Neural cell (in vitro differentiated cells): Measurements from ENCODE around the gene AGPAT2. TPM values are rescaled to one million over a fixed set of nuclear protein-coding genes. Genes with fewer than 3 reads are reported as not detected.

Experiments used
- H2AFZ ChIP-seq: fragments of 200-600, 300-800 bp; sonication (generic), shearing (Covaris generic); 2 replicates; pipeline ENCODE4 v1.6.0; 2014; ENCODE audit warnings: low read depth, mild to moderate bottlenecking, antibody characterized with exemption, low read length, moderate library complexity
- H3F3A ChIP-seq: fragments of 200-600 bp; shearing (Covaris generic); 2 replicates; pipeline ENCODE4 v1.6.1; 2016; ENCODE audit warnings: mild to moderate bottlenecking, moderate library complexity, mixed read lengths, antibody characterized with exemption, low read length; ENCODE audit not compliant: insufficient read depth, poor library complexity, severe bottlenecking
- H3K27ac ChIP-seq: fragments of 200-600, 300-800 bp; sonication (generic), shearing (Covaris generic); 2 replicates; pipeline ENCODE4 v1.5.1; 2014; ENCODE audit warnings: mild to moderate bottlenecking, low read length, moderate library complexity
- H3K27me3 ChIP-seq: fragments of 300-800, 200-600 bp; sonication (generic), shearing (Covaris generic); 2 replicates; pipeline ENCODE4 v1.6.0; 2014; ENCODE audit warnings: mild to moderate bottlenecking, low read depth, low read length, moderate library complexity; ENCODE audit not compliant: insufficient read depth
- H3K36me3 ChIP-seq: fragments of 300-800, 200-600 bp; sonication (generic), shearing (Covaris generic); 2 replicates; pipeline ENCODE4 v1.5.1; 2014; ENCODE audit warnings: mild to moderate bottlenecking, antibody characterized with exemption, low read length, moderate library complexity; ENCODE audit not compliant: insufficient read depth
- H3K4me2 ChIP-seq: fragments of 300-800, 200-600 bp; sonication (generic), shearing (Covaris generic); 2 replicates; pipeline ENCODE4 v1.6.0; 2014; ENCODE audit warnings: mild to moderate bottlenecking, low read length
- H3K4me3 ChIP-seq: fragments of 300-800, 200-600 bp; sonication (generic), shearing (Covaris generic); 2 replicates; pipeline ENCODE4 v1.5.1; 2014; ENCODE audit warnings: mild to moderate bottlenecking, low read length, moderate library complexity
- H3K79me2 ChIP-seq: fragments of 200-600 bp; shearing (Covaris generic); replicated peaks from 2 replicates; pipeline ENCODE4 v1.6.0; 2014; ENCODE audit warnings: mild to moderate bottlenecking, low read length, moderate library complexity; ENCODE audit not compliant: insufficient read depth
- H3K9ac ChIP-seq: fragments of 300-800, 200-600 bp; sonication (generic), shearing (Covaris generic); 2 replicates; pipeline ENCODE4 v1.6.1; 2016; ENCODE audit warnings: mild to moderate bottlenecking, low read length, mixed read lengths
- H3K9me2 ChIP-seq: fragments of 200-600 bp; shearing (Covaris generic); 2 replicates; pipeline ENCODE4 v1.6.1; 2016; ENCODE audit warnings: mild to moderate bottlenecking, low read length, mixed read lengths; ENCODE audit not compliant: insufficient read depth
- H3K9me3 ChIP-seq: fragments of 200-600, 300-800 bp; sonication (generic), shearing (Covaris generic); 2 replicates; pipeline ENCODE4 v1.6.1; 2016; ENCODE audit warnings: mild to moderate bottlenecking, mixed run types, low read length, moderate library complexity, mixed read lengths
- H4K20me1 ChIP-seq: fragments of 200-600 bp; shearing (Covaris generic); 2 replicates; pipeline ENCODE4 v1.6.1; 2016; ENCODE audit warnings: mild to moderate bottlenecking, mixed run types; ENCODE audit not compliant: insufficient read depth
- CTCF ChIP-seq: fragments of 450-650 bp; IDR thresholded peaks from 2 replicates; pipeline ENCODE4 v1.5.1; 2014; ENCODE audit warnings: antibody characterized with exemption, mild to moderate bottlenecking, moderate library complexity; ENCODE audit not compliant: poor library complexity, severe bottlenecking
- EP300 ChIP-seq: fragments of 450-650 bp; conservative IDR thresholded peaks from 2 replicates; pipeline ENCODE4 v1.6.1; 2014; ENCODE audit warnings: antibody characterized with exemption, mild to moderate bottlenecking, moderate library complexity; ENCODE audit not compliant: poor library complexity, severe bottlenecking
- EZH2 ChIP-seq: fragments of 200-600, 300-800 bp; shearing (Covaris generic), sonication (generic); IDR thresholded peaks from 2 replicates; pipeline ENCODE4 v1.6.1; 2014; ENCODE audit warnings: antibody characterized with exemption, low read length, borderline replicate concordance, mild to moderate bottlenecking; ENCODE audit not compliant: insufficient read depth, poor library complexity, severe bottlenecking
- MXI1 ChIP-seq: fragments of 450-650 bp; conservative IDR thresholded peaks from 2 replicates; pipeline ENCODE4 v1.6.1; 2014; ENCODE audit warnings: antibody characterized with exemption, mild to moderate bottlenecking; ENCODE audit not compliant: poor library complexity, severe bottlenecking
- POLR2AphosphoS5 ChIP-seq: IDR thresholded peaks from 2 replicates; pipeline ENCODE4 v1.6.1; 2012
- RAD21 ChIP-seq: fragments of 450-650 bp; conservative IDR thresholded peaks from 2 replicates; pipeline ENCODE4 v1.6.1; 2014; ENCODE audit warnings: antibody characterized with exemption, mild to moderate bottlenecking, moderate library complexity
- REST ChIP-seq: IDR thresholded peaks from 2 replicates; pipeline ENCODE4 v1.6.1; 2012; ENCODE audit warnings: borderline replicate concordance
- SMC3 ChIP-seq: fragments of 450-650 bp; conservative IDR thresholded peaks from 2 replicates; pipeline ENCODE4 v1.6.1; 2014; ENCODE audit warnings: antibody characterized with exemption, mild to moderate bottlenecking, moderate library complexity; ENCODE audit not compliant: poor library complexity
- TAF1 ChIP-seq: IDR thresholded peaks from 2 replicates; pipeline ENCODE4 v1.6.1; 2012; ENCODE audit warnings: low read depth
- polyA plus RNA-seq: library from polyadenylated mRNA; depleted of rRNA; stranded (reverse); fragments of >200 nt; gene quantifications from 2 replicates; pipeline ENCODE4 v1.2.3, GENCODE V29; 2014

Gene AGPAT2
- polyA plus RNA-seq, 1 donor from 2014 or later, result 1.3 TPM

GRCh38 chr9:136714096-136714892 is 27.0 kb upstream of the AGPAT2 start (continued):
- TF ChIP-seq MXI1, result no peak

GRCh38 chr9:136713550-136713949 is 26.3 kb upstream of the AGPAT2 start:
- H3K79me2 ChIP-seq, result peaks cover 29% of the 10 kb centered on the region
- H2AFZ ChIP-seq, result no peak overlapping the region
- H3K4me2 ChIP-seq, result peak overlapping the region; percentile 98
- no peaks in the 10 kb centered on the region for H4K20me1 ChIP-seq
- peak overlapping the region; percentile 31 for H3K27ac ChIP-seq
- no peaks in the 10 kb centered on the region for H3F3A ChIP-seq
- peak overlapping the region; percentile 82 for H3K9ac ChIP-seq
- TF ChIP-seq TAF1 (no peak), SMC3 (no peak), REST (no peak), POLR2AphosphoS5 (no peak), RAD21 (no peak), CTCF (no peak), EZH2 (no peak), EP300 (no peak), MXI1 (no peak)
- H3K36me3 ChIP-seq, result no peaks in the 10 kb centered on the region
- H3K4me3 ChIP-seq, result peak overlapping the region; percentile 92
- H3K9me3 ChIP-seq, result no peaks in the 10 kb centered on the region
- no peaks in the 10 kb centered on the region for H3K27me3 ChIP-seq
- no peaks in the 10 kb centered on the region for H3K9me2 ChIP-seq

- Histone ChIP-seq H3K79me2 (peaks cover 29% of the 10 kb centered on the region), H3K4me3 (peak overlapping the region; percentile 92), H3K4me2 (peak overlapping the region; percentile 98), H3K9ac (peak overlapping the region; percentile 82), H3K36me3 (no peaks in the 10 kb centered on the region), H3K9me3 (no peaks in the 10 kb centered on the region), H3F3A (no peaks in the 10 kb centered on the region), H3K9me2 (no peaks in the 10 kb centered on the region), H2AFZ (no peak overlapping the region), H3K27ac (peak overlapping the region; percentile 31), H4K20me1 (no peaks in the 10 kb centered on the region), H3K27me3 (no peaks in the 10 kb centered on the region)
- no peak for TF ChIP-seq SMC3
- TF ChIP-seq CTCF, result no peak
- peak; percentile 18 for TF ChIP-seq MXI1
These were observed 25.7 kb upstream of the AGPAT2 start for GRCh38 chr9:136712690-136713544.
